ENCODE data around the gene AIG1.

Gene AIG1

GRCh38 chr6:143126574-143126941, 65.9 kb downstream of the AIG1 start:
- H3K4me3 ChIP-seq (IDR thresholded peaks at IDR 0.05; ENCODE audit: insufficient read depth, low read depth, low read length), result no peak overlapping the region
- no peak overlapping the region for H2AFZ ChIP-seq (ENCODE audit: low read depth)
- no peak for TF ChIP-seq CTCF (conservative IDR thresholded peaks at IDR 0.05; ENCODE audit: low read depth, low read length)

DNA sequence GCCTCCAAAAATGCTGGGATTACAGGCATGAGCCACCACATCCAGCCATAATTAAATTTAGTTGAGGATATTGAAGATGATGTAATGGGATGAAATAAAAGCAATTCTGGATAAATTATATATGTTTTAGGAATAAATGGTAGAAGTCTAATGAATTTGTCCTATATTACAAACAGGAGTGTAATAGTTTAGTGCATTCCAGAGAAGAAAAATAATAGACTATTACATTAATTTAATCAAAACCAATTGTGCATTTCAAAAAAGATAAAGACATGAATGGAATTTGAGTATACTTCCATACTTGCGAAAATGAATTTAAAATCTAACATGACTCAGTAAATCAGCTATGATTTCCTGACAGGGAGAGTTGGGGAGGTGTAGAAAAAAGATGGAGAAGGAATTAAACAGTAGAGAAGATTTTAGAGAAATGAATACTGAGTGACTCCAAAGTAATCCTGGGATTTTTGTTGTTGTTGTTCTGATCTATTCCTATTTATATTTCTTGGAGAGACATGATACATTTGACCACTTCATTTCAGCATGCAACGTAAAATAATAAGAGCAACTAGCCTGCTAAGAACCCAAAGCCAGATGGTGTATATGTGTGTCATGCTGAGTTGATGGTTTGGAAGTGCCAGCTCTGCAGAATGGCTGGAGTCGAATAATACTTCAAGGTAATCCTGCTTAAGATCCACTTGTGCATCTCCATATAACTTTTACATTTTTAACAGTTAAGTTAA, 67.4 kb downstream of the AIG1 start:
- Histone ChIP-seq H3K4me1 (ENCODE audit: low read depth, poor library complexity, severe bottlenecking) (no peaks in the 10 kb centered on the region), H3K27ac (no peak overlapping the region), H4K20me1 (ENCODE audit: insufficient read depth) (no peaks in the 10 kb centered on the region), H3K4me3 (IDR thresholded peaks at IDR 0.05; ENCODE audit: insufficient read depth, low read depth, low read length) (no peak overlapping the region), H3K36me3 (ENCODE audit: insufficient read depth) (no peaks in the 10 kb centered on the region), H3K27me3 (ENCODE audit: insufficient read depth, low read depth) (no peaks in the 10 kb centered on the region), H3K9ac (no peak overlapping the region), H3K4me2 (no peak overlapping the region), H2AFZ (ENCODE audit: low read depth) (no peak overlapping the region), H3K79me2 (ENCODE audit: insufficient read depth, low read depth) (no peaks in the 10 kb centered on the region)
- TF ChIP-seq CTCF (conservative IDR thresholded peaks at IDR 0.05; ENCODE audit: low read depth, low read length), result no peak

More at GRCh38 chr6:143126574-143126941, 65.9 kb downstream of the AIG1 start:
- H3K27ac ChIP-seq, result no peak overlapping the region
- H3K4me2 ChIP-seq, result no peak overlapping the region
- no peaks in the 10 kb centered on the region for H3K79me2 ChIP-seq (ENCODE audit: insufficient read depth, low read depth)
- no peaks in the 10 kb centered on the region for H3K36me3 ChIP-seq (ENCODE audit: insufficient read depth)
- no peaks in the 10 kb centered on the region for H4K20me1 ChIP-seq (ENCODE audit: insufficient read depth)
- H3K4me1 ChIP-seq (ENCODE audit: low read depth, poor library complexity, severe bottlenecking), result no peaks in the 10 kb centered on the region
- no peak overlapping the region for H3K9ac ChIP-seq
- no peaks in the 10 kb centered on the region for H3K27me3 ChIP-seq (ENCODE audit: insufficient read depth, low read depth)

GRCh38 chr6:143128681-143129015, 68.0 kb downstream of the AIG1 start:
- no peak for TF ChIP-seq CTCF (conservative IDR thresholded peaks at IDR 0.05; ENCODE audit: low read depth, low read length)
- Histone ChIP-seq H3K79me2 (ENCODE audit: insufficient read depth, low read depth) (no peaks in the 10 kb centered on the region), H3K9ac (no peak overlapping the region), H4K20me1 (ENCODE audit: insufficient read depth) (no peaks in the 10 kb centered on the region), H3K27me3 (ENCODE audit: insufficient read depth, low read depth) (no peaks in the 10 kb centered on the region), H3K36me3 (ENCODE audit: insufficient read depth) (no peaks in the 10 kb centered on the region), H3K27ac (no peak overlapping the region), H3K4me1 (ENCODE audit: low read depth, poor library complexity, severe bottlenecking) (no peaks in the 10 kb centered on the region), H2AFZ (ENCODE audit: low read depth) (no peak overlapping the region), H3K4me2 (no peak overlapping the region), H3K4me3 (IDR thresholded peaks at IDR 0.05; ENCODE audit: insufficient read depth, low read depth, low read length) (no peak overlapping the region)

GRCh38 chr6:143130928-143131327, 70.2 kb downstream of the AIG1 start:
- Histone ChIP-seq H4K20me1 (ENCODE audit: insufficient read depth) (no peaks in the 10 kb centered on the region), H3K27ac (no peak overlapping the region), H3K4me2 (no peak overlapping the region), H3K36me3 (ENCODE audit: insufficient read depth) (no peaks in the 10 kb centered on the region), H2AFZ (ENCODE audit: low read depth) (no peak overlapping the region), H3K27me3 (ENCODE audit: insufficient read depth, low read depth) (no peaks in the 10 kb centered on the region), H3K4me1 (ENCODE audit: low read depth, poor library complexity, severe bottlenecking) (no peaks in the 10 kb centered on the region), H3K9ac (no peak overlapping the region), H3K4me3 (IDR thresholded peaks at IDR 0.05; ENCODE audit: insufficient read depth, low read depth, low read length) (no peak overlapping the region), H3K79me2 (ENCODE audit: insufficient read depth, low read depth) (no peaks in the 10 kb centered on the region)
- no peak for TF ChIP-seq CTCF (conservative IDR thresholded peaks at IDR 0.05; ENCODE audit: low read depth, low read length)
